CD14-positive monocyte (primary cell): ENCODE data around the gene C1QA. TPM values are rescaled to one million over a fixed set of nuclear protein-coding genes. Genes with fewer than 3 reads are reported as not detected.

Experiments used
- DNase-seq, 3 donors: peaks; one replicate each; pipeline ENCODE4 v3.0.0-alpha.2; 2011 to 2022
- H2AFZ ChIP-seq: 2 replicates; pipeline ENCODE4 v1.6.0; 2012; ENCODE audit warnings: mild to moderate bottlenecking, low read depth, low read length, inconsistent platforms; ENCODE audit not compliant: insufficient read depth, poor library complexity, severe bottlenecking
- H3K27ac ChIP-seq, 2 donors: 1 replicate in 1 of 2; 2 replicates in 1 of 2; pipeline ENCODE4 v1.5.1; 2012 to 2013; ENCODE audit warnings: low read length in 2 of 2, control low read depth in 1 of 2, inconsistent platforms in 1 of 2, low read depth in 1 of 2, mild to moderate bottlenecking in 1 of 2
- H3K27me3 ChIP-seq, 2 donors: one replicate each; pipeline versions ENCODE4 v1.6.0 to v1.6.1; 2011 to 2013; ENCODE audit warnings: low read length in 2 of 2; ENCODE audit not compliant: control insufficient read depth in 2 of 2, insufficient read depth in 2 of 2
- H3K36me3 ChIP-seq, 2 donors: replicated peaks in 1 of 2; 1 replicate in 1 of 2; 2 replicates in 1 of 2; pipeline versions ENCODE4 v1.5.1 to v1.6.1; 2012 to 2013; ENCODE audit warnings: low read length in 2 of 2, control low read depth in 1 of 2, inconsistent platforms in 1 of 2, mild to moderate bottlenecking in 1 of 2; ENCODE audit not compliant: insufficient read depth in 2 of 2, control insufficient read depth in 1 of 2
- H3K4me1 ChIP-seq, 2 donors: 1 replicate in 1 of 2; 2 replicates in 1 of 2; pipeline versions ENCODE4 v1.5.1 to v1.6.1; 2012 to 2013; ENCODE audit warnings: low read length in 2 of 2, control low read depth in 1 of 2, inconsistent platforms in 1 of 2, mild to moderate bottlenecking in 1 of 2, moderate library complexity in 1 of 2; ENCODE audit not compliant: insufficient read depth in 2 of 2, control insufficient read depth in 1 of 2
- H3K4me2 ChIP-seq: replicated peaks from 2 replicates; pipeline ENCODE3; 2012; ENCODE audit warnings: low read length, moderate library complexity, mild to moderate bottlenecking; ENCODE audit not compliant: poor library complexity, severe bottlenecking; ENCODE audit errors: extremely low read depth
- H3K4me3 ChIP-seq, 3 experiments: fragments of 200-600 bp in 1 of 3; sonication (generic) in 1 of 3; replicated peaks in 1 of 3; 1 replicate in 2 of 3; 2 replicates in 1 of 3; pipeline ENCODE4 v1.5.1; 2011 to 2013; ENCODE audit warnings: low read length in 3 of 3, mild to moderate bottlenecking in 3 of 3, control low read depth in 2 of 3, low read depth in 2 of 3, inconsistent platforms in 1 of 3, moderate library complexity in 1 of 3
- H3K79me2 ChIP-seq: 2 replicates; pipeline ENCODE4 v1.6.0; 2012; ENCODE audit warnings: mild to moderate bottlenecking, control low read depth, inconsistent platforms, low read length, moderate library complexity; ENCODE audit not compliant: insufficient read depth
- H3K9ac ChIP-seq: 2 replicates; pipeline ENCODE4 v1.6.0; 2017; ENCODE audit warnings: low read length, mild to moderate bottlenecking; ENCODE audit not compliant: insufficient read depth, poor library complexity, severe bottlenecking
- H3K9me3 ChIP-seq, 2 donors: replicated peaks in 1 of 2; 1 replicate in 1 of 2; 2 replicates in 1 of 2; pipeline versions ENCODE4 v1.5.1 to v1.6.1; 2012 to 2013; ENCODE audit warnings: low read length in 2 of 2, control low read depth in 1 of 2; ENCODE audit not compliant: control insufficient read depth in 1 of 2, insufficient read depth in 1 of 2
- H4K20me1 ChIP-seq: 2 replicates; pipeline ENCODE4 v1.6.0; 2012; ENCODE audit warnings: mild to moderate bottlenecking, low read length, control low read depth, moderate library complexity; ENCODE audit not compliant: insufficient read depth
- H3K27ac Mint-ChIP-seq, 7 donors: one replicate each; pipeline ENCODE4 v1.8.0; 2020; ENCODE audit warnings: mild to moderate bottlenecking in 7 of 7, mixed read lengths in 7 of 7, moderate library complexity in 6 of 7, inconsistent platforms in 2 of 7
- H3K27me3 Mint-ChIP-seq, 3 donors: one replicate each; pipeline ENCODE4 v1.8.0; 2021 to 2022; ENCODE audit warnings: low read depth in 3 of 3, mild to moderate bottlenecking in 3 of 3, mixed read lengths in 3 of 3, moderate library complexity in 3 of 3, inconsistent platforms in 1 of 3
- H3K36me3 Mint-ChIP-seq, 2 donors: one replicate each; pipeline ENCODE4 v1.8.0; 2020; ENCODE audit warnings: mixed read lengths in 2 of 2, inconsistent platforms in 1 of 2, mild to moderate bottlenecking in 1 of 2
- H3K4me1 Mint-ChIP-seq: one replicate; pipeline ENCODE4 v1.8.0; 2020; ENCODE audit warnings: mild to moderate bottlenecking, mixed read lengths
- H3K4me3 Mint-ChIP-seq, 2 donors: one replicate each; pipeline ENCODE4 v1.8.0; 2020; ENCODE audit warnings: mild to moderate bottlenecking in 2 of 2, mixed read lengths in 2 of 2, moderate library complexity in 1 of 2
- H3K9me3 Mint-ChIP-seq, 7 donors: one replicate each; pipeline ENCODE4 v1.8.0; 2020 to 2022; ENCODE audit warnings: mixed read lengths in 7 of 7, mild to moderate bottlenecking in 6 of 7, moderate library complexity in 6 of 7, inconsistent platforms in 2 of 7
- WGBS: methylation state at CpG from one replicate; pipeline ENCODE4 v1.1.5; 2013; ENCODE audit warnings: missing lambda C conversion rate; ENCODE audit not compliant: insufficient coverage; 5-methylcytosine and 5-hydroxymethylcytosine counted together
- intact Hi-C, 2 donors: fragments of 100-400 bp; cut with micrococcal nuclease; formaldehyde crosslinking; loops; one replicate each; pipeline versions ENCODE4 v1.15.0 to v1.15.1; 2023
- polyA plus RNA-seq, 3 donors: library from polyadenylated mRNA; depleted of rRNA in 1 of 3; unstranded in 2 of 3; stranded (reverse) in 1 of 3; fragments of 300-500 nt in 2 of 3; fragments of >200 nt in 1 of 3; fragmentation: Illumina TruSeq in 2 of 3; gene quantifications; 1 replicate in 2 of 3; 2 replicates in 1 of 3; pipeline ENCODE4 v1.2.3, GENCODE V29; 2012 to 2021
- TF ChIP-seq, protein P1 (sequence below): fragments of 200-600 bp; IDR thresholded peaks from one replicate; pipeline ENCODE4 v1.8.0; 2022; ENCODE audit warnings: antibody characterized with exemption, mild to moderate bottlenecking

Gene C1QA
- polyA plus RNA-seq, 3 donors, result 14.5 to 19.6 (median 16.3) TPM

DNA sequence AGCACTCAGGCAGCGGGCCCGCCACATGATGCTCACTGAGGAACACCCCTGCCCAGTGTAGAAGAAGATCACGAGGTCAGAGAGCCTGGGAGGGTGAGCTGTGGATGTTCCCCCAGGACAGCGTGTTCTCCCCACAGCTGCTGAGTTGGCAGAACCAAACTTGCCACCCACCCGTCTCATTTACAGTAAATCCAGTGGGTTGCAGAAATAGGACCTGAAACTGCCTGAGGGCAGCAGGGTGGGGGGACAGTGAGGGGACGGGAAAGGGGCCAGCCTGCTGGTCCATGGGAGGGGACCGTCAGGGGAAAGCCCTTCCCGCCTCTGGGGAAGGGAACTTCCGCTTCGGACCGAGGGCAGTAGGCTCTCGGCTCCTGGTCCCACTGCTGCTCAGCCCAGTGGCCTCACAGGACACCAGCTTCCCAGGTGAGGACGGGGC, 16.5 kb downstream of the C1QA start, which contains the start of gene C1QB:
C1QB (plus strand) TSS at position 356 of the 436 bp plus-strand sequence. CDS start 6,227 bp downstream, outside the sequence.
- no peaks in the 10 kb centered on the region for H3K36me3 Mint-ChIP-seq
- H3K9me3 Mint-ChIP-seq, result peaks cover 0 to 2% (median 0%) of the 10 kb centered on the region in 7 donors
- H3K9ac ChIP-seq, result no peak within 1 kb of the TSS
- H2AFZ ChIP-seq, result no peak within 1 kb of the TSS
- H3K4me3 ChIP-seq, result no peak within 1 kb of the TSS
- WGBS, result 78% methylated on average over 11 of the region's 13 CpGs
- TF ChIP-seq, protein P1, sequence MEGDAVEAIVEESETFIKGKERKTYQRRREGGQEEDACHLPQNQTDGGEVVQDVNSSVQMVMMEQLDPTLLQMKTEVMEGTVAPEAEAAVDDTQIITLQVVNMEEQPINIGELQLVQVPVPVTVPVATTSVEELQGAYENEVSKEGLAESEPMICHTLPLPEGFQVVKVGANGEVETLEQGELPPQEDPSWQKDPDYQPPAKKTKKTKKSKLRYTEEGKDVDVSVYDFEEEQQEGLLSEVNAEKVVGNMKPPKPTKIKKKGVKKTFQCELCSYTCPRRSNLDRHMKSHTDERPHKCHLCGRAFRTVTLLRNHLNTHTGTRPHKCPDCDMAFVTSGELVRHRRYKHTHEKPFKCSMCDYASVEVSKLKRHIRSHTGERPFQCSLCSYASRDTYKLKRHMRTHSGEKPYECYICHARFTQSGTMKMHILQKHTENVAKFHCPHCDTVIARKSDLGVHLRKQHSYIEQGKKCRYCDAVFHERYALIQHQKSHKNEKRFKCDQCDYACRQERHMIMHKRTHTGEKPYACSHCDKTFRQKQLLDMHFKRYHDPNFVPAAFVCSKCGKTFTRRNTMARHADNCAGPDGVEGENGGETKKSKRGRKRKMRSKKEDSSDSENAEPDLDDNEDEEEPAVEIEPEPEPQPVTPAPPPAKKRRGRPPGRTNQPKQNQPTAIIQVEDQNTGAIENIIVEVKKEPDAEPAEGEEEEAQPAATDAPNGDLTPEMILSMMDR, result no peak
- no peaks in the 10 kb centered on the region for H3K36me3 ChIP-seq
- H3K27me3 Mint-ChIP-seq, result peaks cover 4 to 19% (median 6%) of the 10 kb centered on the region in 3 donors
- H3K79me2 ChIP-seq, result no peaks in the 10 kb centered on the region
- H3K27ac Mint-ChIP-seq, result peak within 1 kb of the TSS in 1 of 7 donors; percentile 56
- intact Hi-C loops, result no loop called here
- H3K4me2 ChIP-seq, result no peak within 1 kb of the TSS
- peaks cover 0 to 10% of the 10 kb centered on the region in 2 donors for H3K4me1 ChIP-seq
- H3K4me3 Mint-ChIP-seq, result peak within 1 kb of the TSS in 1 of 2 donors; percentile 27
- H4K20me1 ChIP-seq, result no peaks in the 10 kb centered on the region
- H3K9me3 ChIP-seq, result no peaks in the 10 kb centered on the region
- no peaks in the 10 kb centered on the region for H3K27me3 ChIP-seq
- H3K4me1 Mint-ChIP-seq, result peaks cover 6% of the 10 kb centered on the region
- H3K27ac ChIP-seq, result no peak within 1 kb of the TSS
- no peak for DNase-seq

DNA sequence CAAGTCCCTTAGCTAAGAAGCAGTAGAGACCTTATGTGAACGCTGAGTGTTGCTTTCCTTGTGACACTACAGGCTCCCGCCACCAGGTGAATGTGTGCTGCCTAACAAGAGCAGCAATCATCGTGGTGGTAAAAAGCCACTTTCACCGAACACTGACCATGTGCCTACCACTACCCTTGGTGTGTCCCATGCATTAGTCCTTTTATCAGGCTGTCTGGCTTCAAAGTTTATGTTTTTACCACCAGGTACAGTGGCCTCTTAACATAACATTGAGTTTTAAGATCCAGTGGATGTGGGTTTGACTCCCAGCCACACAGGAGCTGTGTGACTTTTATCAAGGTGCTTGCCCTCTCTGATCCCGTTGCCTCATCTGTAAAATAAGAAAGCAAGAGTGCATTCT, 18.3 kb downstream of the C1QA start:
- Histone ChIP-seq H3K9ac (no peak overlapping the region), H3K36me3 (no peaks in the 10 kb centered on the region), H2AFZ (no peak overlapping the region), H3K27me3 (no peaks in the 10 kb centered on the region), H3K4me1 (peaks cover 0 to 10% of the 10 kb centered on the region in 2 donors), H3K79me2 (no peaks in the 10 kb centered on the region), H4K20me1 (no peaks in the 10 kb centered on the region), H3K4me3 (no peak overlapping the region), H3K4me2 (no peak overlapping the region), H3K27ac (no peak overlapping the region), H3K9me3 (no peaks in the 10 kb centered on the region)
- intact Hi-C loops, result no loop called here
- H3K4me1 Mint-ChIP-seq, result peaks cover 6% of the 10 kb centered on the region
- H3K36me3 Mint-ChIP-seq, result no peaks in the 10 kb centered on the region
- WGBS, result 70% methylated on average over 4 of the region's 5 CpGs
- no peak for DNase-seq
- TF ChIP-seq, protein P1, result no peak
- peaks cover 6 to 19% (median 8%) of the 10 kb centered on the region in 3 donors for H3K27me3 Mint-ChIP-seq
- no peak overlapping the region for H3K27ac Mint-ChIP-seq
- H3K4me3 Mint-ChIP-seq, result no peak overlapping the region
- peaks cover 0 to 2% (median 0%) of the 10 kb centered on the region in 7 donors for H3K9me3 Mint-ChIP-seq
